NCI-H1436 (cell line): ENCODE data around the gene RHOBTB1.
A peak's percentile ranks its signal among the peaks of the same experiment; 100 is the strongest.

ENCODE experiments used
- DNase-seq: peaks from one replicate; lab custom pipeline; 2025; lab: John Stamatoyannopoulos, UW

RHOBTB1 gene

GRCh38 chr10:60905580-60905979 is 38.4 kb downstream of the RHOBTB1 start:
- DNase-seq, result no peak

- DNase-seq, result no peak
These were observed 40.9 kb downstream of the RHOBTB1 start for GRCh38 chr10:60903096-60903495.

- DNase-seq, result no peak
These were observed 42.3 kb downstream of the RHOBTB1 start for GRCh38 chr10:60901561-60902235.

GRCh38 chr10:60899266-60899665 is 44.7 kb downstream of the RHOBTB1 start:
- no peak for DNase-seq

GRCh38 chr10:60898321-60898720 is 45.7 kb downstream of the RHOBTB1 start:
- DNase-seq, result no peak

- no peak for DNase-seq
These were observed 47.2 kb downstream of the RHOBTB1 start for GRCh38 chr10:60896810-60897209.

- DNase-seq, result no peak
These were observed 48.0 kb downstream of the RHOBTB1 start for GRCh38 chr10:60896033-60896432.

- no peak for DNase-seq
These were observed 49.2 kb downstream of the RHOBTB1 start for GRCh38 chr10:60894786-60895185.

- no peak for DNase-seq
These were observed 50.8 kb downstream of the RHOBTB1 start for GRCh38 chr10:60893231-60893630.

GRCh38 chr10:60892571-60892970 is 51.4 kb downstream of the RHOBTB1 start:
- no peak for DNase-seq

- no peak for DNase-seq
These were observed 53.2 kb downstream of the RHOBTB1 start for GRCh38 chr10:60890811-60891210.

GRCh38 chr10:60883187-60883586 is 60.8 kb downstream of the RHOBTB1 start:
- no peak for DNase-seq

GRCh38 chr10:60878224-60878623 is 65.8 kb downstream of the RHOBTB1 start:
- no peak for DNase-seq

GRCh38 chr10:60877777-60878120 is 66.2 kb downstream of the RHOBTB1 start:
- DNase-seq, result no peak

GRCh38 chr10:60877061-60877776 is 66.8 kb downstream of the RHOBTB1 start:
- no peak for DNase-seq

- no peak for DNase-seq
These were observed 70.2 kb downstream of the RHOBTB1 start for GRCh38 chr10:60873758-60874157.

GRCh38 chr10:60872451-60872850 is 71.5 kb downstream of the RHOBTB1 start:
- DNase-seq, result no peak

- no peak for DNase-seq
These were observed 72.8 kb downstream of the RHOBTB1 start for GRCh38 chr10:60871215-60871614.

- peak; percentile 23 for DNase-seq
These were observed 73.2 kb downstream of the RHOBTB1 start for GRCh38 chr10:60870803-60871202.

- DNase-seq, result peak; percentile 23
These were observed 73.6 kb downstream of the RHOBTB1 start for GRCh38 chr10:60870416-60870728.

- DNase-seq, result no peak
These were observed 74.2 kb downstream of the RHOBTB1 start for GRCh38 chr10:60869652-60870415.

- no peak for DNase-seq
These were observed 75.0 kb downstream of the RHOBTB1 start for GRCh38 chr10:60868946-60869345.

GRCh38 chr10:60865198-60865783 is 78.7 kb downstream of the RHOBTB1 start:
- DNase-seq, result no peak
